GM19324 (cell line): ENCODE data around the gene GSE1.

Experiments
- ATAC-seq: cut with Tn5 transposase; IDR thresholded peaks from one replicate; pipeline ENCODE4 v1.9.1; 2021; ENCODE audit warnings: mild to moderate bottlenecking, moderate library complexity; ENCODE audit not compliant: unreplicated experiment, low FRiP score

GSE1 gene

DNA sequence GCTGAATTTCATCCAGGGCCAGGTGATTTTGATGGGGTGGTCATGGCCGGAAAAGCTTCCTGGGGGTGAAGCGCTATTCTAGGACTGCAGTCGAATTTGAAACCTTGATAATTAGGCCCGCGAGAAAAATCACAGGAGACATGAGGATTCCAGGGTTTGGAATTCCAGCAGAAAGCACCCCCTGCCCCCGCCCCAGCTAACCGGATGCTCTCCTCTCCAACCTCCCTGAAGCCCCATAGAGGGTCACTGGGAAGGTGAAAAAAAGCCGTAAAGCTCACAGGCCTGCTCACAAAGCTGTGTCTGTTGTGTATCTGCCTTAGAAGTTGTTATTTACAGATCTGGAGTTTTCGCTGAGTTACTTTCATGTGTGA, 76.8 kb downstream of the GSE1 start:
- no peak for ATAC-seq

GRCh38 chr16:85690469-85691064, 77.4 kb downstream of the GSE1 start:
- no peak for ATAC-seq

DNA sequence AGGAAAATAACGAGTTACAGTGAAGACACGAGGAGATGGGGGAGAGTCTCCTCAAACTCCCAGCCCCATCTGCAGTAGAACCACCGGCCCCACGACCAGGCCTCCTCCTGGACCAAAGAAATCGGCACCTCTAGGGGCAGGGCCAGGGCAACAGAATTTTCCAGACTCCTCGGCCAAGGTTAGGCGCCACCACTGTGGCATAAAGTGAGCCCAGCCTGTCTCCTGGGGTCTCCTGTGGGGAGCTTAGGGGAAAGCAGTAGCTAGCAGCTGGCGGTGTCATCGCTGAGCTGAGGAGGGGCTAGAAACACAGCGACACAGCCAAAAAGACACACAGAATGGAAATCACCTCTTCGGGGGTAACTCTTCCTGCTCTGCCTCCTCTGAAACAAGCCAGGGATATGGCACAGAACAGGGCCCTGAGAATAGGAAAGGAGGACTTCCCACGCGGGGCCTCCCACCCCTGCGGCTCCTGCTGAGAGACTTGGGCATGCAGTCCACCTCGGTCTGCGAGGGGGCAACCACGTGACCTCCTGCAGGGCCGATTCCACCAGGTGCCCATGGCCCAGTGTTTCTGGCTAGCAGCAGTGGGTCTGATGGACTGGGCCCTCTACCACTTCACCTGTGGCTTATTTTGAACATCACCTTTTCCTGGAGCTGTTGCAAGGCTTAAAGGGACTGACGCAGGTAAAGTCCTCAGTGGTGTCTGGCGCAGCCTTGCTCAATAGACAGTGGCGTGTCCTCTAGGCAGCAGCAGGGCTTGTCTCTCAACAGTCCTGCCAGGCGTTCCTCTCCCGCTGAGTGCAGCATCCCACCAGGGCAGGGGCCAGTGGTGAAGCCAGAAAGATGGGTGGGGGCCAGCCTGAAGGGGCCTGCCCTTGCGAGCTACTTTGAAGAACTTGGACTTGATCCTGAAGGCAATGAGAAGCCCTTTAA, 82.3 kb downstream of the GSE1 start:
- ATAC-seq, result no peak

DNA sequence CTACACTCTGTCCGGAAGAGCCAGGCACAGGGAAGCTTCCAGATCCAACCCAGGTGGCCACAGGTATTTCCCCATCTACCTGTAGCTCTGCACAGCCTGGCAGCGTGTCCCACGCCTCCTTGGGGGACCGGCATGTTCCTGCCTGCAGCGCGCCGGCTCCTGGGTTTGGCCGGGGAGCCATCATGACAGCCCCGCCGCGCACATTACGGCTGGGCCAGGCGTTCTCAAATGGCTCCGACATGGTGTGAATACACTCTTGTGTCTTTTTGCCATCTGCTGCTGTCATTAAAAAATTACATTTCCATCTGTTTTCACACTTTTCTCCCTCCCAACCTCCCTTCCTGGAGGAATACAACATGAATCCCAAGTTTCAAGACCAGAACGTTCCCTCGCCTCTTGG, 83.7 kb downstream of the GSE1 start:
- no peak for ATAC-seq

DNA sequence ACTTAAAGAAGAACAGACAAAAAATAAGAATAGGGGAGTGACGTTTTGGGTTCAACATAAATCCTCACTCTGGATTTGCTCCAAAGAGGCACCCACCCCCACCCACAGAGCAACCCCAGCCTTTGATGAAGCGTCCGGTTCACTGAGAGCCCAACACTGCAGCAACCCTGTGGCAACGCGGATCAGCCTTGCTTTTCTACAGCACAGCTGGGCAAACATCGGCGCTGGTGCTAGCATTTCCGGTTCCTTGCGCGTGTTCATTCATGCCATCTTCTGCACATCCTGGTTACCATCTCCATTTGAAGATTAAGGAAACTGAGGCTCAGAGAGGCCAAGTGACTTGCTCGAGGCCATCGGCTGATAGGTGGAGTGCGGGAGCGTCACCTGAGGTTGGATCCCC, 84.3 kb downstream of the GSE1 start:
- ATAC-seq, result no peak

DNA sequence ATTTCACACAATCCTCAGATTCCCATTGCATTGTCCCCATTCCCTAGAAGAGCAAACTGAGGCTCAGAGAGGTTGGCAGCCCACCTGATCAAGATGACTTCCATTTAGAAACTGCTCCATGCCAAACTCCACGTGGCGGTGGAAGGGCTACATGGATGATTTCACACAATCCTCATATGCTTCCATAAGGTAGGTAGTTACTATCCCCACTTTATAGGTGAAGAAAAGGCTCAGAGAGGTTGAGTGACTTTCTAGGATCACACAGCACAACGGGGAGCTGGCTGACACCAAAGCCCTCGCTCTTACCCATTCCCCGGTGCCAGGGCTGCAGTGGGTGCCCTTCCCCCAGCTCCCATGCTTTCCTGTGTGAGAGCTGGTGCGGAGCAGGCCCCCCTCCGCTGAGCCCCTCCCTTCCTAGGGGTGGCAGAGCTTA, 85.4 kb downstream of the GSE1 start:
- ATAC-seq, result no peak

DNA sequence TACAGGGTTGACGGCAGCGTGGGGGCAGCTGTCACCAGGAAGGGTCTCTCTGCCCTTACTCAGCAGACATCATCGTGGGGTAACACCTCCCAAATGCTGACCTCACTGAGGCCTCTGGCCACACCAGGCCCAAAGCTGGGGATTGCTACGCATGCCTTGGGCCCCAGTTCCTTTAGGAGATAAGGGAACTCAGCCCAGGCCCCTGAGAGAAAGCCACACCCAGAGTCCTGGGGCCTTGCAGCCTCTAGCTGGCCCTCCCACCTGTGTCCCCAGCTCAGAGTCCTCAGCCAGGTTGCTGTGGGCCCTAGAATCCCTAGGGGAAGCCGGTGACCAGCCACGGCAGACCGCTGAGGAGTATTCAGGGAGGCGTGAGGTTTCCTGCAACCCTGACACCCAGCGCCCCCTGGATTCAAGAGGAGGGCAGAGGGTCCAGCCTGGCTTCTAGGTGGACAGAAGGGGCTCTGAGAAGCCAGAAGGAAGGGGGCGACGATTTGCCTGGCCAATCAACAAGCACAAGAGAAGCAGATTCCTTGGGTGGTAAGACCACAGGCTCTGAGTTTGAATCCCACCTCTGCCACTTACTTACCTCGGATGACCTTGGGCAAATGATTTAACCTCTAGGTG, 85.9 kb downstream of the GSE1 start:
- ATAC-seq, result no peak

DNA sequence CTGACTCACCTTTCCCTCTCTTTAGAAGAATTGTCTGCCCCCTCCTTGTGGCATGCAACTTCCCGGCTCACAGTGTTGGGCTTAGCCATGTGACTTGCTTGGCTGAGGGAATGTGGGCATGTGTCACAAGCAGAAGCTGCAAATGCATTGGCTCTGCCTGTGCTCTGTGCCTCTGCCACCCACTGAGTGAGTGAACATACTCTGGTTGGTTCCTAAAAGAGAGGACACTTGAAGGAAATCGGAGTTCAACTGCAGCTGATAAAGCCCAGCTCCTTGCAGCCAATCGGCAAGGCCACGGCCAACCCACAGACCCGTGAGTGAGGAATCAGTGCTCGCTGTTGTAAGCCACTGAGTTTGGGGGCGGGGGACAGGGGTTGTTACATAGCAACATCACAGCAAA, 86.5 kb downstream of the GSE1 start:
- ATAC-seq, result no peak

- ATAC-seq, result no peak
Observed at GRCh38 chr16:85704011-85704410, 90.9 kb downstream of the GSE1 start.

DNA sequence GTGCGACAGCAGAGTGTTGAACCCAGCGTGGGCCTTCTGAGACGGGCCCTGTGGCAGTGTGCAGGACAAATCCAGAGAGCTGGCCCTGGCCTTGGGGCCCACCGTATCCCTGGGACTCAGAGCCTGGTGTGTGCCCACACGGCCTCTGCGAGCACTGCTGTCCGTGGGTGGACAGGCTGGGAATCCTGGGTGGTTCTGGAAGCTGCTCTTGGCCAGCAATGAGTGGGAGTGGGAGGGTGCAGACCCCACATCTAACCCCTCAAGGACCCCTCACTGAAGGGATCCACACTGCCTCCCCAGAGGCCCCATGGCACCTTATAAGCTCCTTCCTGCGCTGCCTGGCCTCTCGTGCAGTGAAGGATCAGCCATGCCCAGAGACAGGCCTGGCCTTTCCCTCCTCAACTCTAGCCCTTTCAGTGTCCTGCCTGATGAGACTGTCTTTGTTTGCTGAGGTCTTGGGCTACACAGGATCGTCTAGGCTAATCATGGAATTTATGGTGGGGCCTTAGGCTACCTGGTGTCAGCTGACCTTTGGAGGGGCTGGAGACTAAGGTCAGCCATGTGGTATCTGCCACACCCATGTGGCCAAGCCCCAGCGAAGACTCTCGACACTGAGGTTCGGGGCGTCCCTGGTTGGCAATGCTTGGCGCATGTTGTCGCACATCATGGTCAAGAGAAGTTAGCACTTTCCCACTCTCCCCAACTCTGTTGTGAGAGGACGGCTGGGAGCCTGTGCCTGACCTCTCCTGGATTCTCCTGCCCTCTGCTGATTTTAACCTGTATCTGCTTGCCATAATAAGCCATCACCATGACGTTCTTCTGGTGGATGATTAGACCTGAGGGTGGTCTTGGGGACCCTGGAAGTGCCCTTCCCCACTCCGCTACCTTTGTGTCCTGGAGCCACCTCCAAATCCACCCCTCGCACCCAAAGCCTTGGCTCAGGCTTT, 92.1 kb downstream of the GSE1 start:
- ATAC-seq, result no peak

- no peak for ATAC-seq
Observed at GRCh38 chr16:85706449-85707034, 93.4 kb downstream of the GSE1 start.

DNA sequence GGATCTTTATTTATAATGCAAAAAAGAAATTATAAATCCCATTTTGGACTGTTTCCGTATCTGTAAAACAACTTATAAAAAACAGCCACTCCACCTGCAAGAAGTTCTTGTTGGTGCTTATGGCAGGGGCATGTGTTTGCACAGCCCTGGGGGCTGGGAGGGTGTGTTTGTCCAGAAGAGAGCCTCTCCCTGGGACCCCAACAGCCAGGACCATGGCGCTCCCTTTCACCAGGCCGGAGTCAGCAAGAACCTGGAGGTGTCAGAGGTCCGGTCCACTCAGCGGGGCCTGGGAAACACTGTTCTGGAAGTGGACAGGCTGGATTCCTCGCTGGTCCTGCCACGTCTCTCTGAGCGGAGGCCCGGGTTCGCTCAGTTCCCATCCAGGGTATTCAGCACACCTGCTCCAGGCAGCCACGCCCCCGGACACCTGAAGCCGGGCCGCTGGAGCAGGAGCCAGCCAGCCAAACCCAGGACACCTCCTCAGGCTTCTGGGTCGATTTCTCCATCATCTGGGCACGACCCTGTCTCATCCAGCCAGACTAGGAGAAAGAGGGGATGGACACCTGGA, 94.5 kb downstream of the GSE1 start:
- no peak for ATAC-seq

DNA sequence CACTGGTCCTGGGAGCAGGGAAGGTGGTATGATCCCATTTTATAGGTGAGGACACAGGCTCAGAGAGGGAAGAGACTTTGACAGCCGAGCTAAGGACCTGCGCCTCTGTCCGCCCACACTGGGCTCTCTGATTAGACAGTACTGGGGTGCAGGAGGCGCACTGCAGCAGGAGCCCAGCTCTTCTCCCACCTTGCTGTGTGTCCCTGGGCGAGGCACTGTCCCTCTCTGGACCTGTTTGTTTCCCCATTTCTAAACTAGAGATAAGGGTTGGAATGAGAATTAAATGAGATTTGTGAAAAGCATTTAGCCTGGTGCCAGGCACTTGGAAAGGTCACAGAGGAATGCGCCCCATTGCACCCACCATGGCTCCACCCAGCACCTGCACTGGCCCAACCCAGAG, 95.2 kb downstream of the GSE1 start:
- no peak for ATAC-seq

GRCh38 chr16:85709766-85710585, 96.9 kb downstream of the GSE1 start:
- ATAC-seq, result no peak

GRCh38 chr16:85710732-85711131, 97.6 kb downstream of the GSE1 start:
- ATAC-seq, result no peak

DNA sequence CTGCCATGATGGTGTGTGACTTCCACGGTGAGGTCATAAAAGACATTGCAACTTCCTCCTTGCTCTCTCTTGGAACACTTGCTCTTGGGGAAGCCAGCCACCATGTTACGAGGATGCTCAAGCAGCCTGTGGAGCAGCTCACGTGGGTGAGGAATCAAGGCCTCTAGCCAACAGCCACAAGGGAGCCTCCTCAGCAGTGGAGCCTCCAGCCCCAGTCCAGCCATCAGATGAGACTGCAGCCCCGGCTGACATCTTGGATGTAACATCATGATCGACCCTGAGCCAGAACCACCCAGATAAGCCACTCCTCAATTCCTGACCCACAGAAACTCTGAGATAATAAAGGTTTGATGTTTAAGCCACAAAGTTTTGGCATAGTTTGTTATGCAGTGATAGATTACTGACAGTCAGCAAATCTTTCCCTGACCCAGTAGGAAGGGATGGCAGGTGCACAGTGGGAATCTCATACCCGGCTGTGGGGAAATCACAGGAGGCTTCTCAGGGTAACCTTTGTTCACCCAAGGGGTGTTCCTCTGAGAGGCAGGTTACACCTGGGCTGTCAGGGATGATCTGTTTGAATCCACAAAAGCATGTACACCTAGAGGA, 99.0 kb downstream of the GSE1 start:
- no peak for ATAC-seq

DNA sequence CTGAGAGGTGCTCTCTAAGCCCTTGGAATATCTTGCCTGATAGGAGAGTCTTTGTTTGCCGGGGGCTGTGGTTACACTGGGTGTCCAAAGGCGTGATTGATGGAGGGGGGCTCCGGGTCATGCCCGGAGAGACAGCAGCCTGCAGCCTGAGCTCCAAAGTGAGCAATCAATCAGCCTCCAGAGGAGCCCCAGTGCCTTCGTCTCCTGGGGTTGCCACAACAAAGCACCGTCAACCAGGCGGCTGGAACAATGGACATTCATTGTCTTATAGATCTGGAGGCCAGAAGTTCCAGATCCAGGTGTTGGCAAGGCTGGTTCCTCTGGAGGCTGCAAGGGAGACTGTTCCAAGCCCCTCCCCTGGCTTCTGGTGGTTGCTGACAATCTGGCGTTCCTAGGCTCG, 99.7 kb downstream of the GSE1 start:
- no peak for ATAC-seq

DNA sequence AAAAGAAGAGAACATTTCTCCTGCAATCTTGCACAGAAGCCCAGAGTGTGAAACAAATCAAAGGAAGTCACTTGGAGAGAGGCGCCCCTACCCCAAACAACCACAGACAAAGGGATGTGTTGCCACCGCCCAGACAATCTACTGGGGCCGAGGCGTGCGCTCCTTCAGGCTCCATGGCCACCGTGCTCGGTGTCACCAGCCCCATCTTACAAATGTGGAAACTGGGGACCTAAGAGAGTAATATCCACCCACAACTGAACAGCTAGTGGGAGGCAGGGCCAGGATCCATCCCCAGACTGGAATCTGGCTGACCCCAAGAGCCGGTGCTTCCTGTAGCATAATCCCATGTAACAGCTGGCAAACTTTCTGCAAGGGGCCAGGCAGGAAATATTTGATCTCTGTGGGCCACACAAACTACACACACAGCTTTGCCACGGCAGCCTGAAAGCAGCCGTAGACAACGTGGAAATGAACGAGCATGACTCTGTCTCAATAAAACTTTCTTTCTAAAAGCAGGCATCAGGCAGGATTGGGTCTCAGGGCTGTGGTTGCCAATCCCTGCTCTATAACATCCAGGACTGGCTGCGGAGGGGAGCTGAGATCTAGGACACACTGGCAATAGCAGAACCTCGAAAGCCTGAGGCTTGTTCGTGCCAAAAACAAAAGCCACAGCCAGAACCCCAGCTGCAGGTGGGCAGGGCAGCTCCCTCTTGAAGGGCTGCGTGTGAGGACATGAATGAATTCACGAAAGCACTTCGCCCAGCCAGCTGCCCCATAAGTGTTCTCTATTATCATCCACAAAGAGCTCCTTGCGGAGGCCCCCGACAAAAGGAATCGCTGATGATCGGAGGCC, 102.3 kb downstream of the GSE1 start:
- ATAC-seq, result no peak
